ENCODE measurements around the gene GCHFR.

Gene GCHFR

GRCh38 chr15:40769274-40770146 is 5.6 kb downstream of the GCHFR start, which contains the start of gene C15orf62:
Gene C15orf62, plus strand, starts transcription at chr15:40769980. Its CDS starts 516 bp downstream, at chr15:40770496.
- FAIRE-seq (no peak), DNase-seq (ENCODE audit: insufficient read length, low spot score) (no peak)

GRCh38 chr15:40770147-40770721 is 6.4 kb downstream of the GCHFR start:
- DNase-seq (ENCODE audit: insufficient read length, low spot score) (no peak), FAIRE-seq (no peak)
- TF ChIP-seq CTCF (IDR thresholded peaks at IDR 0.05; ENCODE audit: insufficient read depth, missing control alignments) = no peak

More at GRCh38 chr15:40769274-40770146, 5.6 kb downstream of the GCHFR start, which contains the start of gene C15orf62:
- TF ChIP-seq CTCF (IDR thresholded peaks at IDR 0.05; ENCODE audit: insufficient read depth, missing control alignments) = no peak

GRCh38 chr15:40771242-40771641 is 7.4 kb downstream of the GCHFR start:
- DNase-seq (ENCODE audit: insufficient read length, low spot score) (no peak), FAIRE-seq (no peak)
- TF ChIP-seq CTCF (IDR thresholded peaks at IDR 0.05; ENCODE audit: insufficient read depth, missing control alignments) = no peak

- TF ChIP-seq CTCF (IDR thresholded peaks at IDR 0.05; ENCODE audit: insufficient read depth, missing control alignments) = no peak
- no peak for FAIRE-seq
- no peak for DNase-seq (ENCODE audit: insufficient read length, low spot score)
Observed at GRCh38 chr15:40772014-40772413, 8.1 kb downstream of the GCHFR start.

GRCh38 chr15:40773496-40773895 is 9.6 kb downstream of the GCHFR start:
- FAIRE-seq = no peak
- TF ChIP-seq CTCF (IDR thresholded peaks at IDR 0.05; ENCODE audit: insufficient read depth, missing control alignments) = no peak
- no peak for DNase-seq (ENCODE audit: insufficient read length, low spot score)

- DNase-seq (ENCODE audit: insufficient read length, low spot score) (no peak), FAIRE-seq (no peak)
- no peak for TF ChIP-seq CTCF (IDR thresholded peaks at IDR 0.05; ENCODE audit: insufficient read depth, missing control alignments)
Observed at GRCh38 chr15:40773902-40774301, 10.0 kb downstream of the GCHFR start.

GRCh38 chr15:40775007-40775406 is 11.1 kb downstream of the GCHFR start:
- no peak for FAIRE-seq
- TF ChIP-seq CTCF (IDR thresholded peaks at IDR 0.05; ENCODE audit: insufficient read depth, missing control alignments) = no peak

More at GRCh38 chr15:40775007-40775406, 11.1 kb downstream of the GCHFR start:
- no peak for DNase-seq (ENCODE audit: insufficient read length, low spot score)

Measured in D721Med (cell line).